Measurements from ENCODE around the gene SLC10A2. TPM values are rescaled to one million over a fixed set of nuclear protein-coding genes. Genes with fewer than 3 reads are reported as not detected.

The SLC10A2 gene
- polyA plus RNA-seq, 4 donors, result 0.34 to 0.94 (median 0.70) TPM

Other genes with a start within 250 kb of the SLC10A2 start
- gene ERCC5, start 220.4 kb downstream of the SLC10A2 start, polyA plus RNA-seq (ENCODE audit: insufficient read length in 4 of 4), result 10 to 100 TPM; 73.8 to 79.8 (median 75.4) TPM